Measurements from ENCODE around the gene LDHB.
"Not testable (repeated sequence)": the region's sequence is repeated elsewhere in the genome, so short reads cannot be mapped to it uniquely, and the experiment has no call there.

LDHB gene

DNA sequence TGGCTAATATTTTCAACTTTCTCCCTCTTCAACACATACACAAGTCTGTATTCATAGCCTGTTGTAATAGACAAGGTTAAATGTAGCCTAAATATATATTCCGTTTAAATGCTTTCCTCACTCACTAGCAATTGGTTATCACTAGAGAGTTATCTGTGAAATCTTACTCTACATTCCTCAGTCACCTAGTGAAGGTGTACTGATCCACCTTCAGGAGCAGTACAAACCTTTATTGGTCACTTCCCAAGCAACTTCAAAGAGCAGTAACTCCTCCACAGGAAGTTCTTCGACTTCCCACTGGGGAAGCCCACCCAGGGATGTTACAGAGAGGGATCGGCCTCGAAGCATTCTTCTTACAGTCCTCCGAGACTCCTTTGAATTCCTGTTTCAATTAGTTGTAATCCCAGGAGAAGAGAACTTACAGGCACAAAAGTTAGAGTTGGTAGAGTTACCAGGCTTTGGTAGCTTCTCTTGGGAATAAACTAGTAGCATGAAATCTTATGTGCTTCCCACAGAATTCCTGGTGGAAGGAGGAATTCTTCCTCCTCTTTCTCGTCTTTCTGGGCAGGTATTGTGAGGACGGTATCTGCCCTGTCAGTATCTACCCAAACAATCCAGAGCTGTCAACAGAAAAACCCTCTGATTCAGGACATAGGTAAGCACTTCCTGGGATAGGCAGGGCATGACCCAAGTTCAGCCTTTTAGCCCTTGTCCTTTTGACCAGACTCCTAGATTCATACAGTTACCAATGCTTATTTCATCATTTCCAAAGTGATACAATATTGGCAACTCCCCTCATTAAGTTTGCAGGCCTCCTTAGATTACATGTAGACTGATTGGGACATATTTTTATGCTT lies 53.2 kb downstream of the LDHB start, which contains the start of gene GYS2:
GYS2 (minus strand) TSS at position 603 of the 857 bp plus-strand sequence; CDS start at position 348, 255 bp downstream.
- no peak for DNase-seq
- TF ChIP-seq, protein P1, sequence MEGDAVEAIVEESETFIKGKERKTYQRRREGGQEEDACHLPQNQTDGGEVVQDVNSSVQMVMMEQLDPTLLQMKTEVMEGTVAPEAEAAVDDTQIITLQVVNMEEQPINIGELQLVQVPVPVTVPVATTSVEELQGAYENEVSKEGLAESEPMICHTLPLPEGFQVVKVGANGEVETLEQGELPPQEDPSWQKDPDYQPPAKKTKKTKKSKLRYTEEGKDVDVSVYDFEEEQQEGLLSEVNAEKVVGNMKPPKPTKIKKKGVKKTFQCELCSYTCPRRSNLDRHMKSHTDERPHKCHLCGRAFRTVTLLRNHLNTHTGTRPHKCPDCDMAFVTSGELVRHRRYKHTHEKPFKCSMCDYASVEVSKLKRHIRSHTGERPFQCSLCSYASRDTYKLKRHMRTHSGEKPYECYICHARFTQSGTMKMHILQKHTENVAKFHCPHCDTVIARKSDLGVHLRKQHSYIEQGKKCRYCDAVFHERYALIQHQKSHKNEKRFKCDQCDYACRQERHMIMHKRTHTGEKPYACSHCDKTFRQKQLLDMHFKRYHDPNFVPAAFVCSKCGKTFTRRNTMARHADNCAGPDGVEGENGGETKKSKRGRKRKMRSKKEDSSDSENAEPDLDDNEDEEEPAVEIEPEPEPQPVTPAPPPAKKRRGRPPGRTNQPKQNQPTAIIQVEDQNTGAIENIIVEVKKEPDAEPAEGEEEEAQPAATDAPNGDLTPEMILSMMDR (IDR thresholded peaks at IDR 0.05; ENCODE audit: low read depth, low read length, missing control alignments) = no peak
- H3K36me3 ChIP-seq (replicated peaks) = no peaks in the 10 kb centered on the region
- no peak within 1 kb of the TSS for H3K27ac ChIP-seq
- no peak within 1 kb of the TSS for H3K4me3 ChIP-seq (ENCODE audit: low read depth, low read length)
- H3K27me3 ChIP-seq (replicated peaks) = no peaks in the 10 kb centered on the region
- in situ Hi-C loops (cut with HindIII; ENCODE audit: low pct_ligation_motif_present, low sequenced_read_pairs) = no loop called here

DNA sequence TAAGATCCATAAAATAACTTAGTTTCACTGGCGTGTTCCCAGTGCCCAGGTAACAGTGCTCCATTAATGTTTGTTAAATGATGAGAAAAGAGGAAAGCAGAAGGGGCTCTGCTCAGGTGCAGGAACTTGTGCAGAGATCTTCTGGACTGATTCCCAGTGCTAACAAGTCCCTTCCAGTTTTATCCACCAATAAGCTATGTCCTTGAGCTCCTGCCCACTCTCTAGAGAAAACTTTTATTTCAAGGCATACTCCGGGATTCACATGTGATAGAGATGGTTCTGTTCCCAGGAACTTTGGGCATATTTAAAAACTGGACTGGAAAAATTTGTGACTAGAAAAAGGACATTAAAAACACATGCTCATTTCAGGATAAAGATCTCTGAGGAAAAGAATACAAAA lies 54.9 kb downstream of the LDHB start:
- H3K4me3 ChIP-seq (ENCODE audit: low read depth, low read length) = no peak overlapping the region
- no peak for DNase-seq
- TF ChIP-seq, protein P1 (IDR thresholded peaks at IDR 0.05; ENCODE audit: low read depth, low read length, missing control alignments) = no peak
- H3K36me3 ChIP-seq (replicated peaks) = no peaks in the 10 kb centered on the region
- in situ Hi-C loops (cut with HindIII; ENCODE audit: low pct_ligation_motif_present, low sequenced_read_pairs) = no loop called here
- no peaks in the 10 kb centered on the region for H3K27me3 ChIP-seq (replicated peaks)
- H3K27ac ChIP-seq = no peak overlapping the region

DNA sequence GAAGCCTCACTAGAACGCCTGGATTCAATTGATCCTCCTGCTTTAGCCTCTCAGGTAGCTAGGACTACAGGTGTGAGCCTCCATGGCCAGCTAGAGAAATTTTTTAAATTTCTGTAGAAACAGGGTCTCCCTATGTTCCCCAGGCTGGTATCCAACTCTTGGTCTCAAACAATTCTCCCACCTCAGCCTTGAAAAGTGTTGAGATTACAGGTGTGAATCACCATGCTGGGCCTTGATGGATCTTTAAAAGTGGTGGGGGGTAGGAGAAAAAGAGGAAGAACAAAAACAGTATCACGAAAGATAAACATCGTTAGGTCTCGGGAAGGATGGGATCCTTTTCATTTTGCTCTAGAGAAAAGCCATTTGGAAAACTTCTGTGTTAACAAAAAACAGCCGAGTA lies 57.4 kb downstream of the LDHB start:
- Histone ChIP-seq H3K27ac (no peak overlapping the region), H3K36me3 (replicated peaks) (no peaks in the 10 kb centered on the region), H3K4me3 (ENCODE audit: low read depth, low read length) (no peak overlapping the region), H3K27me3 (replicated peaks) (no peaks in the 10 kb centered on the region)
- TF ChIP-seq, protein P1 (IDR thresholded peaks at IDR 0.05; ENCODE audit: low read depth, low read length, missing control alignments) = no peak
- in situ Hi-C loops (cut with HindIII; ENCODE audit: low pct_ligation_motif_present, low sequenced_read_pairs) = no loop called here
- DNase-seq = no peak

- Histone ChIP-seq H3K27ac (no peak overlapping the region), H3K27me3 (replicated peaks) (no peaks in the 10 kb centered on the region), H3K4me3 (ENCODE audit: low read depth, low read length) (no peak overlapping the region), H3K36me3 (replicated peaks) (no peaks in the 10 kb centered on the region)
- in situ Hi-C loops (cut with HindIII; ENCODE audit: low pct_ligation_motif_present, low sequenced_read_pairs) = no loop called here
- no peak for DNase-seq
- TF ChIP-seq, protein P1 (IDR thresholded peaks at IDR 0.05; ENCODE audit: low read depth, low read length, missing control alignments) = no peak
Measured at GRCh38 chr12:21599143-21599999, 58.3 kb downstream of the LDHB start.

- Histone ChIP-seq H3K27ac (no peak overlapping the region), H3K27me3 (replicated peaks) (no peaks in the 10 kb centered on the region), H3K4me3 (ENCODE audit: low read depth, low read length) (no peak overlapping the region), H3K36me3 (replicated peaks) (no peaks in the 10 kb centered on the region)
- in situ Hi-C loops (cut with HindIII; ENCODE audit: low pct_ligation_motif_present, low sequenced_read_pairs) = no loop called here
- DNase-seq = no peak
- TF ChIP-seq, protein P1 (IDR thresholded peaks at IDR 0.05; ENCODE audit: low read depth, low read length, missing control alignments) = no peak
Measured at GRCh38 chr12:21598651-21599050, 59.0 kb downstream of the LDHB start.

DNA sequence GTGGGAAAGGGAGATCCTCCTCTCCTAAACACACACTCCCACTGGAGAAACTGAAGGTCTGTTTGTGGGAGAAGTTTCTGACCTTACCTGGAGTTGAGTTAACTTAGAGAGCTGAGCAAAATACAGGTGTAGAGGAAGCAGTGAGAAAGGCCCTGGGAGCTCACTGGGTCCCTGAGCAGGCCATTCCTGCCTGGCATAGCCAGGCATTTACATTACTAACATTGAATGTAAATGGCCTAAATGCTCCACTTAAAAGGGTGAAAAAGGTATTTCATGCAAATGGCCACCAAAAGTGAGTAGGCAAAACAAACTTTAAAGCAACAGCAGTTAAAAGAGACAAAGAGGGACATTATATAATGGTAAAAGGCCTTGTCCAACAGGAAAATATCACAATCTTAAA lies 62.3 kb downstream of the LDHB start:
- H3K27ac ChIP-seq; DNase-seq; in situ Hi-C loops (cut with HindIII; ENCODE audit: low pct_ligation_motif_present, low sequenced_read_pairs); H3K27me3 ChIP-seq (replicated peaks); H3K36me3 ChIP-seq (replicated peaks); H3K4me3 ChIP-seq (ENCODE audit: low read depth, low read length): not testable (repeated sequence)
